Breast epithelium (tissue), 3 donors: ENCODE results near the gene UBL4B.

Source experiments
- CTCF ChIP-seq, 3 donors: fragments of 450-650 bp; IDR thresholded peaks; one replicate each; pipeline ENCODE4 v1.5.1; 2016 to 2017; ENCODE audit warnings: antibody characterized with exemption in 3 of 3, mild to moderate bottlenecking in 3 of 3, moderate library complexity in 3 of 3
- POLR2A ChIP-seq: fragments of 450-650 bp; IDR thresholded peaks from one replicate; pipeline ENCODE4 v1.6.1; 2016; ENCODE audit warnings: antibody characterized with exemption, mild to moderate bottlenecking, moderate library complexity
- POLR2AphosphoS5 ChIP-seq, 3 donors: sonication (generic); formaldehyde crosslinking; IDR thresholded peaks; one replicate each; pipeline ENCODE4 v1.6.1; 2017; ENCODE audit warnings: antibody characterized with exemption in 3 of 3

- no peak for TF ChIP-seq POLR2AphosphoS5 (IDR thresholded peaks at IDR 0.05)
- no peak for TF ChIP-seq CTCF (IDR thresholded peaks at IDR 0.05)
- TF ChIP-seq POLR2A = no peak
Measured at GRCh38 chr1:110068646-110069403, 43.4 kb upstream of the UBL4B start.
